ENCODE measurements around the gene MTERF4.

Gene MTERF4

DNA sequence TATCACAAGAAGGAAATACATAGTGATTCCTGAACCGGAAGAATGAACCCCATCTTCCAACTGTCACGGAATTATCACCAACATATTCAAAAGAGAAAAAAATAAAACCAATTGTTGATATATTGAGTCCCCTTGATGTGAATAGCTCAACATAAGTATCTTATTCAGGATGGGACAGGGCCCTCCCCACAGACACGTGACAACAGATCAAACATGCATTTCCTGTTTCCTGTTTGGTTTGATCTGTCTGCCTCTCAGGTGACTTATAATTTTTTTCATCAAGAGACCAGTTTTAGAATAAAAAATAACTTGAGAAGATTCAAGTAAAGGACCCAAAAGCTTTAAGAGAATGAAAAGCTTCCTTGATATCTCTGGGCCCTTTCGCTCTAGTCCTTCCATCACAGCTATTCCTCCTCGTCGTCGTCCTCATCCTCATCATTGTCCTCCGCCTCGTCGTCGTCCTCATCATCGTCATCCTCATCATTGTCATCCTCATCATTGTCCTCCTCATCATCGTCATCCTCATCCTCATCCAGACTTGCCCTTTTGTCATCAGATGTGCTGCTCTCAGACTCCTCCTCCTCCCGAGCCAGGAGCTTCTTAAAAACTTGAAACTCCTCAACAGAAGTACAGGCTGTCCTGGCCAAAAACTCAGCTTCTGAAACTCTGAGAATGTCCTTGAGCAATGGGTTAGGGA lies 6.3 kb downstream of the MTERF4 start:
- H3K4me3 ChIP-seq (ENCODE audit: low read depth, low read length) = no peak overlapping the region
- no peak for DNase-seq (ENCODE audit: low read depth)
- TF ChIP-seq, protein P1, sequence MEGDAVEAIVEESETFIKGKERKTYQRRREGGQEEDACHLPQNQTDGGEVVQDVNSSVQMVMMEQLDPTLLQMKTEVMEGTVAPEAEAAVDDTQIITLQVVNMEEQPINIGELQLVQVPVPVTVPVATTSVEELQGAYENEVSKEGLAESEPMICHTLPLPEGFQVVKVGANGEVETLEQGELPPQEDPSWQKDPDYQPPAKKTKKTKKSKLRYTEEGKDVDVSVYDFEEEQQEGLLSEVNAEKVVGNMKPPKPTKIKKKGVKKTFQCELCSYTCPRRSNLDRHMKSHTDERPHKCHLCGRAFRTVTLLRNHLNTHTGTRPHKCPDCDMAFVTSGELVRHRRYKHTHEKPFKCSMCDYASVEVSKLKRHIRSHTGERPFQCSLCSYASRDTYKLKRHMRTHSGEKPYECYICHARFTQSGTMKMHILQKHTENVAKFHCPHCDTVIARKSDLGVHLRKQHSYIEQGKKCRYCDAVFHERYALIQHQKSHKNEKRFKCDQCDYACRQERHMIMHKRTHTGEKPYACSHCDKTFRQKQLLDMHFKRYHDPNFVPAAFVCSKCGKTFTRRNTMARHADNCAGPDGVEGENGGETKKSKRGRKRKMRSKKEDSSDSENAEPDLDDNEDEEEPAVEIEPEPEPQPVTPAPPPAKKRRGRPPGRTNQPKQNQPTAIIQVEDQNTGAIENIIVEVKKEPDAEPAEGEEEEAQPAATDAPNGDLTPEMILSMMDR (IDR thresholded peaks at IDR 0.05; ENCODE audit: control insufficient read depth, extremely low read depth, insufficient read depth) = no peak

DNA sequence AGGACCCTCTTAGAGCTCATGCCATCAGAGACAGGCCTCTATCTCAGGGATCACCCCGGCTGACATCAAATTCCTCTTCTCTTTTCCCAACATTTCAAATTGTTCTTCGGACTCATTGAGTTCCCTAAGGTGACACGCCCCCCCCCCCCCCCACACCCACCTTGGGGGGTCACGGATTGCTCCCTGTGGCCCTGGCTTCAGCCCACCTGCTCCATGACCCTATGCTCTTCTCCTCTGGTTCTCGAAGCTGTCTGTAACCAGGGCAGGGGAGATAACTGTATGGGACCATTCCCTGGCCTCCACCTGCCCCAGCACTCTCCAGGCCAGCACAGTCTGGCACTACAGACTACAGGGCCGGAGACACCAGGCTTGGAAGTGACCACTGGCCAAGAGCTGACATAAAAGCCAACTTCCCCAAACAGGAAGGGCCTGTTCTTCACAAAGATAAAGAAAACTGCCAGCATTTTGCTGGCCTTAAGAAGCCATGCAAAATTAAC lies 7.1 kb downstream of the MTERF4 start:
- TF ChIP-seq, protein P1 (IDR thresholded peaks at IDR 0.05; ENCODE audit: control insufficient read depth, extremely low read depth, insufficient read depth) = no peak
- DNase-seq (ENCODE audit: low read depth) = peak; percentile 67
- H3K4me3 ChIP-seq (ENCODE audit: low read depth, low read length) = no peak overlapping the region

DNA sequence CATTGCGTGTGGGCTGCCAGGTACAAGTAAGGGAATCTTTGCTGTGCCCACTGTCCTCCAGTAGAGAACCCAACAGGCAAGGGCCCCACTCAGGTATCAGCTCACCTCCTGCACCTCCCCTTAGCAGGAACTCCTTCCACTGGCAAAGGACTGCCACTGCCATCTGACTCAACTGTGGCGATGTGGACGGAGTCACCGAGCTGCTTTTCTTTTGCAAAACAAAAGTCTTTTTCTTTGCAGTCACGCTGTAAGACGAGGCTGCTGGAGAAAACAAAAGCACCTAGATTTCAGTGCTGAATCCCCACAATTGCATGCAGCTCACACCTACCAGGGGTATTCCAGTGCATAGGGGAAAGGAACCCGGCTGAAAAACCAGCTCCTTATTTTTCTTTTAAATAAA lies 7.9 kb downstream of the MTERF4 start:
- TF ChIP-seq, protein P1 (IDR thresholded peaks at IDR 0.05; ENCODE audit: control insufficient read depth, extremely low read depth, insufficient read depth) = no peak
- DNase-seq (ENCODE audit: low read depth) = no peak

DNA sequence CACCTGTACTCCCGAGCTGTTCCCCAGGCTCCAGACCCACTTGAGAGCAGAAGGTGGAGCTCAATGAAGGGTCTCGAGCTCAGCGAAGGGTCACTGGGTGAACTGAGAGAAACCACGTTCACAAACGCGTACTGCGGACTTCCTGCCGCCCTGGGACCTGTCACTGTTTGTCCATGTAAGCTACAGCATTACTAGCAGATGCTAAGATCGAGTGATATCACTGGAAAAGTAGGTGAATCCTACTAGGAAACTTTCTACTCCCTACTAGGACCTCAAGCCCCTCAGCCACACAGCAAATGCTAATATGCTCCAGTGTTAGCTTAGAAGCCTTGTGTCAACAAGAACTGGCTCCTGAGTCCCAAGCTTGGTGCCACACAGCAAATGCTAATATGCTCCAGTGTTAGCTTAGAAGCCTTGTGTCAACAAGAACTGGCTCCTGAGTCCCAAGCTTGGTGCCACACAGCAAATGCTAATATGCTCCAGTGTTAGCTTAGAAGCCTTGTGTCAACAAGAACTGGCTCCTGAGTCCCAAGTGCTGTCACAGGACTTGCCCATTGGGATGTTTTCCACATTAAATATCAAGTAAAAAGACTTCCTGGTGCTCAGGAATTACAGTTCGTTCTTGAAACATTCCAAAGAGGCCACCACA lies 8.8 kb downstream of the MTERF4 start:
- DNase-seq (ENCODE audit: low read depth) = peak; percentile 98
- H3K4me3 ChIP-seq (ENCODE audit: low read depth, low read length) = peak overlapping the region; percentile 37

More for the DNA sequence above, 7.9 kb downstream of the MTERF4 start:
- H3K4me3 ChIP-seq (ENCODE audit: low read depth, low read length) = peak overlapping the region; percentile 33; the same call in 1 of the 2 replicates

DNA sequence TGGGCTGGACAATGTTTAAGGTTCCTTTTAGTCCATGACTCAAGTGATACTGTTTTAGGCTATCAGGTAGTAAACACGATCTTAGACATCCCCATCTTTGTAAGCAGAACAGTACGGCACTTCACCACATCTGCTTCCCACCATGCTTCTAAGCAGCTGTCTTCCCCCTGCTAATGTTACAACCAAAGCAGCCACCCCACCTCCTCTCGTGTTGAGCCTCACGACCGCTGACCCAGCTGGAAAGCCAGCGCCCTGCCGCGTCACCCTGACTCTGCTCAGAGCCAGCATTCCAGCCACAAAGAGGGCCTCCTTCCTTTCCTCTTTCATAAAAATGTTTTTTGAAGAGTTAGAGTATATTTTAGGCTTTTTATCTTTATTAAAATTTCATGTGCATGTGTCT lies 9.4 kb downstream of the MTERF4 start:
- DNase-seq (ENCODE audit: low read depth) = no peak
- TF ChIP-seq, protein P1 (IDR thresholded peaks at IDR 0.05; ENCODE audit: control insufficient read depth, extremely low read depth, insufficient read depth) = no peak
- peak overlapping the region; percentile 37 for H3K4me3 ChIP-seq (ENCODE audit: low read depth, low read length)

DNA sequence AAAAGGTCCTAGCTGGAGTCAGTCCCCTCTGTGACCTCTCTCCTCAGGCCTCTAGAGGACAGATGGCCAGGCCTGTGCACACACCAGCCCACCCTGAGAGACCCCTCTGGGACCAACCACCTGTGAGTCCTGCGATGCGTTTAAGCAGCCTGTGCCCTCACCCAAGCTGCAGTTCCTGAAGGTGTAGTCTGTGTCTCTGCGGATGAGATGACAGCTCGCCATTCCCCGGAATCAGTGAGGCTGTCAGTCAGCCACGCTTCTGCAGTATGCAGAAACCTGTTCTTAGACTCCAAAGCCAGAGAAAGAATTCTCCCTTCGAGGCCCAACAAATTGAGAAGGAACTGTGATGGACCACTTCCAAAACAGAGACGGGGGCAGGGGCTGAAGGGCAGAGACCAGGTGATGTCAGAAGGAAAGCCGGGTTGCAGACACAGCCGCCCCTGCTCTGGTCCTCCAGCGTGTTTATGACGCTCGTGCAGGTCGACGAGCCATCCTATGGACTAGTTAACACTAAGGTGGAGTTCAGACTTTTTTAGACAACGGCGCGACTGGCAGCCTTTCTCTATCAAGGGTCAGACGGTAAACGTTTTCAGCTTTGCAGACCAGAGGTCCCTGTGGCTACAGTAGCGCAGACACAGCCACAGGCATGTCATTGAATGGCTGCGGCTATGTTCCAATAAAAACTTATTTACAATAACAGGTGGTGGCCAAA lies 10.2 kb downstream of the MTERF4 start:
- TF ChIP-seq, protein P1 (IDR thresholded peaks at IDR 0.05; ENCODE audit: control insufficient read depth, extremely low read depth, insufficient read depth) = no peak

DNA sequence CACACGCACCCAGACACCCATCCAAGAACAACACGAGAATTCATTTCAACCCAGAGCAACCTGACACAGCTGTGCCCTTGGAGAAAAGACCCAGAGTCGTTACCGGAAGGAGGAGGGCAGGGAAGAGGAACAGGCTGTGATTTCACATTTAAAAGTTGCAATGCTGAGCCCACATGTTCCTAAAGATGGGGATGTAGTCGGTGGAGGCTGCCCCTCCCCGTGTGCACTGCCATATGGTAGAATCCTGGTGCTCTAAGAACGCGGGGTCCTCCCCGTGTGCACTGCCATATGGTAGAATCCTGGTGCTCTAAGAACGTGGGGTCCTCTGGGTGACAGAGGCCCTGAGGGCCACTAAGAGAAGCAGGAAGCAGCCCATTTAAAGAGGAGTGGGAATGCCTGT lies 10.9 kb downstream of the MTERF4 start:
- TF ChIP-seq, protein P1 (IDR thresholded peaks at IDR 0.05; ENCODE audit: control insufficient read depth, extremely low read depth, insufficient read depth) = no peak

More for the DNA sequence above, 10.2 kb downstream of the MTERF4 start:
- no peak overlapping the region for H3K4me3 ChIP-seq (ENCODE audit: low read depth, low read length)
- peak; percentile 67 for DNase-seq (ENCODE audit: low read depth)

More for the DNA sequence above, 10.9 kb downstream of the MTERF4 start:
- DNase-seq (ENCODE audit: low read depth) = no peak
- H3K4me3 ChIP-seq (ENCODE audit: low read depth, low read length) = no peak overlapping the region

Data from LNCaP clone FGC (cell line).